Measurements from ENCODE around the gene CACNA2D3.

The CACNA2D3 gene

GRCh38 chr3:54905261-54905888 is 783.0 kb downstream of the CACNA2D3 start:
- Histone ChIP-seq H3K4me3 (ENCODE audit: low read length) (no peak overlapping the region), H2AFZ (ENCODE audit: low read depth, low read length) (no peak overlapping the region), H3K4me1 (ENCODE audit: insufficient read depth, low read length) (no peaks in the 10 kb centered on the region), H3K9me3 (ENCODE audit: low read length) (no peaks in the 10 kb centered on the region), H3K36me3 (ENCODE audit: insufficient read depth, low read length) (no peaks in the 10 kb centered on the region), H3K27me3 (ENCODE audit: insufficient read depth, low read length) (no peaks in the 10 kb centered on the region)

GRCh38 chr3:54905920-54906319 is 783.6 kb downstream of the CACNA2D3 start:
- no peaks in the 10 kb centered on the region for H3K27me3 ChIP-seq (ENCODE audit: insufficient read depth, low read length)
- no peaks in the 10 kb centered on the region for H3K4me1 ChIP-seq (ENCODE audit: insufficient read depth, low read length)
- H2AFZ ChIP-seq (ENCODE audit: low read depth, low read length) = no peak overlapping the region
- no peak overlapping the region for H3K4me3 ChIP-seq (ENCODE audit: low read length)
- H3K9me3 ChIP-seq (ENCODE audit: low read length) = no peaks in the 10 kb centered on the region
- H3K36me3 ChIP-seq (ENCODE audit: insufficient read depth, low read length) = no peaks in the 10 kb centered on the region

GRCh38 chr3:54906763-54907162 is 784.4 kb downstream of the CACNA2D3 start:
- Histone ChIP-seq H3K4me3 (ENCODE audit: low read length) (no peak overlapping the region), H3K36me3 (ENCODE audit: insufficient read depth, low read length) (no peaks in the 10 kb centered on the region), H3K27me3 (ENCODE audit: insufficient read depth, low read length) (no peaks in the 10 kb centered on the region), H3K4me1 (ENCODE audit: insufficient read depth, low read length) (no peaks in the 10 kb centered on the region), H2AFZ (ENCODE audit: low read depth, low read length) (no peak overlapping the region), H3K9me3 (ENCODE audit: low read length) (no peaks in the 10 kb centered on the region)

- Histone ChIP-seq H3K27me3 (ENCODE audit: insufficient read depth, low read length) (no peaks in the 10 kb centered on the region), H3K9me3 (ENCODE audit: low read length) (no peaks in the 10 kb centered on the region), H3K4me1 (ENCODE audit: insufficient read depth, low read length) (no peaks in the 10 kb centered on the region), H3K4me3 (ENCODE audit: low read length) (no peak overlapping the region), H3K36me3 (ENCODE audit: insufficient read depth, low read length) (no peaks in the 10 kb centered on the region), H2AFZ (ENCODE audit: low read depth, low read length) (no peak overlapping the region)
Observed at GRCh38 chr3:54909191-54909590, 786.8 kb downstream of the CACNA2D3 start.

GRCh38 chr3:54914180-54914579 is 791.8 kb downstream of the CACNA2D3 start:
- H3K36me3 ChIP-seq (ENCODE audit: insufficient read depth, low read length) = no peaks in the 10 kb centered on the region
- no peak overlapping the region for H3K4me3 ChIP-seq (ENCODE audit: low read length)
- no peaks in the 10 kb centered on the region for H3K4me1 ChIP-seq (ENCODE audit: insufficient read depth, low read length)
- no peaks in the 10 kb centered on the region for H3K27me3 ChIP-seq (ENCODE audit: insufficient read depth, low read length)
- H2AFZ ChIP-seq (ENCODE audit: low read depth, low read length) = no peak overlapping the region
- H3K9me3 ChIP-seq (ENCODE audit: low read length) = peaks cover 2% of the 10 kb centered on the region

GRCh38 chr3:54915181-54915580 is 792.8 kb downstream of the CACNA2D3 start:
- Histone ChIP-seq H3K27me3 (ENCODE audit: insufficient read depth, low read length) (no peaks in the 10 kb centered on the region), H2AFZ (ENCODE audit: low read depth, low read length) (no peak overlapping the region), H3K4me1 (ENCODE audit: insufficient read depth, low read length) (no peaks in the 10 kb centered on the region), H3K9me3 (ENCODE audit: low read length) (peaks cover 2% of the 10 kb centered on the region), H3K36me3 (ENCODE audit: insufficient read depth, low read length) (no peaks in the 10 kb centered on the region), H3K4me3 (ENCODE audit: low read length) (no peak overlapping the region)

GRCh38 chr3:54915976-54916375 is 793.6 kb downstream of the CACNA2D3 start:
- no peaks in the 10 kb centered on the region for H3K4me1 ChIP-seq (ENCODE audit: insufficient read depth, low read length)
- H3K9me3 ChIP-seq (ENCODE audit: low read length) = peaks cover 2% of the 10 kb centered on the region

GRCh38 chr3:54916732-54917131 is 794.4 kb downstream of the CACNA2D3 start:
- Histone ChIP-seq H2AFZ (ENCODE audit: low read depth, low read length) (no peak overlapping the region), H3K4me3 (ENCODE audit: low read length) (no peak overlapping the region), H3K36me3 (ENCODE audit: insufficient read depth, low read length) (no peaks in the 10 kb centered on the region), H3K4me1 (ENCODE audit: insufficient read depth, low read length) (no peaks in the 10 kb centered on the region), H3K9me3 (ENCODE audit: low read length) (peaks cover 2% of the 10 kb centered on the region), H3K27me3 (ENCODE audit: insufficient read depth, low read length) (no peaks in the 10 kb centered on the region)

More at GRCh38 chr3:54915976-54916375, 793.6 kb downstream of the CACNA2D3 start:
- Histone ChIP-seq H3K27me3 (ENCODE audit: insufficient read depth, low read length) (no peaks in the 10 kb centered on the region), H3K36me3 (ENCODE audit: insufficient read depth, low read length) (no peaks in the 10 kb centered on the region), H3K4me3 (ENCODE audit: low read length) (no peak overlapping the region), H2AFZ (ENCODE audit: low read depth, low read length) (no peak overlapping the region)

GRCh38 chr3:54917174-54917573 is 794.8 kb downstream of the CACNA2D3 start:
- H3K4me1 ChIP-seq (ENCODE audit: insufficient read depth, low read length) = no peaks in the 10 kb centered on the region
- peaks cover 2% of the 10 kb centered on the region for H3K9me3 ChIP-seq (ENCODE audit: low read length)
- H2AFZ ChIP-seq (ENCODE audit: low read depth, low read length) = no peak overlapping the region
- H3K36me3 ChIP-seq (ENCODE audit: insufficient read depth, low read length) = no peaks in the 10 kb centered on the region
- no peak overlapping the region for H3K4me3 ChIP-seq (ENCODE audit: low read length)
- H3K27me3 ChIP-seq (ENCODE audit: insufficient read depth, low read length) = no peaks in the 10 kb centered on the region

- Histone ChIP-seq H3K36me3 (ENCODE audit: insufficient read depth, low read length) (no peaks in the 10 kb centered on the region), H2AFZ (ENCODE audit: low read depth, low read length) (no peak overlapping the region), H3K27me3 (ENCODE audit: insufficient read depth, low read length) (no peaks in the 10 kb centered on the region), H3K4me1 (ENCODE audit: insufficient read depth, low read length) (no peaks in the 10 kb centered on the region), H3K9me3 (ENCODE audit: low read length) (peaks cover 2% of the 10 kb centered on the region), H3K4me3 (ENCODE audit: low read length) (no peak overlapping the region)
Observed at GRCh38 chr3:54917862-54918261, 795.5 kb downstream of the CACNA2D3 start.

GRCh38 chr3:54918516-54918915 is 796.2 kb downstream of the CACNA2D3 start:
- Histone ChIP-seq H3K4me1 (ENCODE audit: insufficient read depth, low read length) (no peaks in the 10 kb centered on the region), H3K4me3 (ENCODE audit: low read length) (no peak overlapping the region), H3K9me3 (ENCODE audit: low read length) (peaks cover 2% of the 10 kb centered on the region), H3K27me3 (ENCODE audit: insufficient read depth, low read length) (no peaks in the 10 kb centered on the region), H2AFZ (ENCODE audit: low read depth, low read length) (no peak overlapping the region), H3K36me3 (ENCODE audit: insufficient read depth, low read length) (no peaks in the 10 kb centered on the region)

- H2AFZ ChIP-seq (ENCODE audit: low read depth, low read length) = no peak within 1 kb of the TSS
- no peaks in the 10 kb centered on the region for H3K9me3 ChIP-seq (ENCODE audit: low read length)
- H3K36me3 ChIP-seq (ENCODE audit: insufficient read depth, low read length) = no peaks in the 10 kb centered on the region
- no peaks in the 10 kb centered on the region for H3K27me3 ChIP-seq (ENCODE audit: insufficient read depth, low read length)
- H3K4me3 ChIP-seq (ENCODE audit: low read length) = no peak within 1 kb of the TSS
- peaks cover 50% of the 10 kb centered on the region for H3K4me1 ChIP-seq (ENCODE audit: insufficient read depth, low read length)
Observed at GRCh38 chr3:54928046-54928770, 805.9 kb downstream of the CACNA2D3 start, which contains the start of gene LRTM1. LRTM1 (minus strand) TSS chr3:54928059; CDS start chr3:54927911, 148 bp downstream.

- Histone ChIP-seq H3K4me3 (ENCODE audit: low read length) (no peak overlapping the region), H3K4me1 (ENCODE audit: insufficient read depth, low read length) (peaks cover 48% of the 10 kb centered on the region), H3K27me3 (ENCODE audit: insufficient read depth, low read length) (no peaks in the 10 kb centered on the region), H2AFZ (ENCODE audit: low read depth, low read length) (no peak overlapping the region), H3K9me3 (ENCODE audit: low read length) (no peaks in the 10 kb centered on the region), H3K36me3 (ENCODE audit: insufficient read depth, low read length) (no peaks in the 10 kb centered on the region)
Observed at GRCh38 chr3:54931182-54931581, 808.8 kb downstream of the CACNA2D3 start.
